ENCODE results near the gene RSPH4A.
"Not testable (repeated sequence)": the region's sequence is repeated elsewhere in the genome, so short reads cannot be mapped to it uniquely, and the experiment has no call there.

The RSPH4A gene

DNA sequence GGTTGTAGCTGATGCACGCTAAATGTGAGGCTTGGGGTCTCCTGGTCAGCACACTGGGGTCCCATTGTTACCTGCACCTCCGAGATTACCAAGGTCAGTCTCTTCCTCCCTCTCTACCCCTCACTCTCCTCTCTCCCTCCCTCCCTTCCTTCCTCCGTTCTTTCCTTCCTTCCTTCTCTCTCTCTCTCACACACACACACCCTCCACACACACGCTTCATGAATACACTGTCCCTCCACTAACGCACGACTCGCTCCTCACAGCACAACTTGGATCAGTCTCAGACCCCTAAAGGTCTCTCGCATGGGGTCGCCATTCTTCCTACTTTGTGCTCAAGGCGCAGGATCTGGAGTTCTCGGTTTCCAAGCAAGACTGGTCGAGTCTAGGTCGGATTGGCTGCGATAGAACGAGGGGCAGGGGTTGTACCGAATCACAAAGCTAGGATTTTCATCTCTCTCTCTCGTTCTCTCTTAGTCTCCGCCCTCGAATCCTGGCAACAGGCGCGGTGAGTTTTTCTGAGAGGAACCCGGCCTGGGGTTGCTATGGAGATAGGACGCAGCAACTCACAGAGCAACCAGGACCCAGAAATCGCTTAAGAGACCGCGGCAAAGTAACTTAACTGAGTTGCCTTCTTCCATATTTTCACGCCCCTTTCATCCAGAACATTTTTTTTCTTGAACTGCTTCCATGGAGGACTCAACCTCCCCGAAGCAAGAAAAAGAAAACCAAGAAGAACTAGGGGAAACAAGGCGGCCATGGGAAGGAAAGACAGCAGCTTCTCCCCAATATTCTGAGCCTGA lies at the start of gene RSPH4A:
Gene RSPH4A (plus strand): TSS at position 543 of the 800 bp plus-strand sequence. CDS start 145 bp downstream, at position 688.
- DNase-seq (ENCODE audit: low read depth in 2 of 2) = peak; percentile 35 to 59

DNA sequence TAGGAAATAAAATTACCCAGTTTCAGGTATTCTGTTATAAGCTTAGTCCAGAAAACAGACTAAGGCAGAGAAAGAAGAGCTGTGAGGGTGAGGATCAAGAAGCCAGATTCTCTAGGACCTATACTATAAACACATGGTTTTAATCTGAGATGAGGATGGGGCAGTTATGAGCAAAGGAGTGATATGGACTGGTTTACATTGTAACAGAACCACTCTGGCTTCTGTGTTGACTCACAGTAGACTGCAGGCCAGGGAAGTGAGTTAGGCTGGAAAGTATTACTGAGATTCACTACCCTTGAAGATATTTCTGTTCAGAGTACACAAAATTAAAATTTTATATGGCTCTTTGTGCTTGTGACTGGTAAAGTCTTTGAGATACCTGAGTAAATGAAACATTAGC lies 48.2 kb upstream of the RSPH4A start:
- no peak for DNase-seq (ENCODE audit: low read depth in 2 of 2)

DNA sequence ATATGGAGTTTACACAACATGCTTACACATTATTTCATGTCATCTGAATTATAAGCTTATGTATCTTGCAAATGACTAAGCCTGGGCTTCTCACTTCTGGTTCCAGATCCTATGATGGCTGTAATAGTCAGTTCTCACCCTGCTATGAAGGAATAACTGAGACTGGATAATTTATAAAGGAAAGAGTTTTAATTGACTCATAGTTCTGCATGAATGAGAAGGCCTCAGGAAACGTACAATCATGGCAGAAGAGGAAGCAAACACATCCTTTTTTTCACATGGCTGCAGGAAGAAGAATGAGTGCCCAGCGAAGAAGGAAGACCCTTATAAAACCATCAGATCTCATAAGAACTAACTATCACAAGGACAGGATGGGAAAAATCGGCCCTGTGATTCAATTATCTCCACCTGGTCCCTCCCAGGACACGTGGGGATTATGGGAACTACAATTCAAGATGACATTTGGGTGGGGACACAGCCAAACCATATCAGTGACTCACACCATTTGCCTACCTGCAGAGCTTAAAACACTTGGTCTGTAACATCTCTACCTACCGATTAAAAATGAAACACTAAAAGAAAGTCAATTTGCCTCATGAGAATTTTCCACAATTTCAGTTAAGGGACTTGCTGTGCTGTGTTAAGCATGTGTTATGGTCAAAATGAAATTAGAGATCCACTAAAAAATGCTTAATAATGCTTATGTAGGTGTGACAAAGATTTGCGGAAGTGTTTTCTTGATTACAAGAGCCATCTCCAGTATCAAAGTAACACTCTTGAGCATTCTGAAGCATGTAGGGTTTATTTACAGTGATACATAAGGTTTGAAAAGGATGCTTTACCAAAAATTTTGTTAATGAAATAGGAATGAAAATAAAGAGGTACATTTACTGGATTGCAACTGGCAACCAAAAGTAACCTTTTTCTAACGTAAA lies 47.2 kb upstream of the RSPH4A start:
- no peak for DNase-seq (ENCODE audit: low read depth in 2 of 2)

DNA sequence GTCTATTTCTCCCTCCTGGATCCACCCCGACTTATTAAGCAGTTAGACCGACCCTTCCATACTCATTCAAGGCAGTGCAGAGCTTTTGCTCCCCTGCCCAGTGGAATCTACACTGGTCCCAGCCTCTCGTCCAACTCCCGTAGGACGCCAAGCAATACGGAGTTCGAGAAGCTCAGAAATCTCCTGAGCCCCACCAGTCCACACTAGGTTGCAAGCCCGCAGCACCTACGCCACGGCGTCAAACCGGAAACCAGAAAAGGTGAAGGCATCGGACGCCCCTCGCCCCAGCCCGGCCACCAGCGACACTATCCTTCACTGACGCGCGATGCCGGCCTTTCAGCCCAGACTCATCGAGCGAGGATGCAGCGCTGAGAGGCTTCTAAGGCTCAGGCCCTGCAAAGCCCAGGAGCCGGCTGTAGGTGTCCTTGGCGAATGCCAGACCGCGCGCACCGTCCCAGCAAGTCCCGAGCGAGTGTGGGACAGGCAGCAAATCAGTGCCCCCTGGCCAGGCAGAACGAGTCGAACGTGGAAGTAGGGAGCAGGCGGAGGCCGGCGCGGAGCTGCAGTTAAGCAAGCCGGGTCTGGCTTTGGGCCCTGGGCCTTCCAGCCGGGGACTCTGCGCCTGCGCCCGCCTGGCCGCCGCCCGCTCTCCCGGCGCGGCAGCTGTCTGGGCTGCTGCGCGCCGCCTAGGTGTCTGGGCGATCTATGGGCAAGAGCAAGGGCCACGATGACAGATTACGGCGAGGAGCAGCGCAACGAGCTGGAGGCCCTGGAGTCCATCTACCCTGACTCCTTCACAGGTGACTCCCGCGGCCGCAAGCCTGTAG lies 45.2 kb upstream of the RSPH4A start, which contains the start of gene RWDD1:
Gene RWDD1 (plus strand): TSS at position 649 of the 827 bp plus-strand sequence. CDS start 79 bp downstream, at position 728.
- peak; percentile 97 to 98 for DNase-seq (ENCODE audit: low read depth in 2 of 2)

DNA sequence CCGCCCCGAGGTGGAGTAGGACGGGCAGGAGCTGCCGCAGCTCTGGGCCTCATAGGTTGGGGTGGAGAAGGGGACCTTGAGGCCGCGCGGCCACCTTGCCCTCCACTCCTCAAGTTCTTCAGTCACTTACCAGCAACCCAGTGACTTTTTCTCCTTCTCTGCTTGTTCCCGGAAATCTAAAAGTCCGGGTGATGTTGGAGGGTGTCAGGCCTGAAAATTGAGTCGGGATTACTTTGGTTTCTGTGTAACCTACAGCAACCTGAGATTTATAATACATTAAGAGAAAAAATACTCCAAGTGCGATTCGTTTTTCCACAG lies 44.6 kb upstream of the RSPH4A start:
- no peak for DNase-seq (ENCODE audit: low read depth in 2 of 2)

DNA sequence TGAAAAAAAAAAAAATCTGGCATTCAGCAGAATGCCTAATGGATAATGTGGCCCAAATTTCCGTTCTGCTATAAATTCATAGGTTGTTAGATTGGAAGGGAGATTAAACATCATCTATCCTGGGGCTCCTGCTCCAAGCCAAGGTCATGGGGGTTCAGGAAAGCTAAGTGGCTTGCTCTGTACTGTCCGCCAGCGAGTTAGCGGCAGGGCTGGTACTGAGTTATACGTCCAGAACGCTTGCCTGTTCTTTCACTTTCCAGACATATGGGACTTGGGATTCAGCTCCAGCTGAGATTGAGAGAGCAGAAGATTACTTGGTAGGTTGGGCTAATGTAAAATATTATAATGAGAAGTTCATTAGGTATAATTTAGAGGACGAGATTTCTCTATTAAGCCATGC lies 44.1 kb upstream of the RSPH4A start:
- DNase-seq (ENCODE audit: low read depth in 2 of 2) = no peak

DNA sequence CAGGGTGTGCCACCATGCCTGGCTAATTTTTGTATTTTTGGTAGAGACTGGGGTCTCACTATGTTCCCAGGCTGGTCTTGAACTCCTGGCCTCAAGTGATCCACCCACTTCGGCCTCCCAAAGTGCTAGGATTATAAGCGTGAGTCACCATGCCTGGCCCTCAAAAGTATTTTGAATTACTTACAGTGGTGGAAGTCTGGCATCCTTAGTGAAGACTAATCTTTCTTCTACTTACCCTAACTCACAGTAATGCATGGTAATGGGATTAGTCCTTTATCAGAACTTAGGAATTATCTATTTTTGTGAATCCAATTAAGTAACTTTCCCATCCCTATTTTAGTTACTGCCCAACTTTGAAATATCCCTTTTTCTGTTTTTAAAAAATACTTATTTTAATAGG lies 41.1 kb upstream of the RSPH4A start:
- no peak for DNase-seq (ENCODE audit: low read depth in 2 of 2)

DNA sequence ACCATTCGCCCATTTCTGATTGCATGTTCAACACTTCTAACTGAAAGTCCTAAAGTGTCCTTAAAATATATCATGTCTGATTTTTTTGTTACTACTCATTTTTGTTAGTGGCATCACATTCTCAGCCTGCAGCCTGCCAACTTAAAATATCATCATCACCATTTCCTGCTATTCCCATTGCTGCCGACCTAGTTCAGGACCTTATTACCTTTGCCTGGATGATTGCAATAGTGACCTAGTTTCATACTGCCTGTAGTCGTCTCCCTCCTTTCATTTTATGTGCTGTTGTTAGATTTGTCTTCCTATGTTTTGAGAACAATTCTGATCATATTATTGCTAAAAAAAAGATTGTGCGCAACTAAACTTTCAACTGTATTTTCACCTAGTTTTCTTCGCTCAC lies 38.8 kb upstream of the RSPH4A start:
- no peak for DNase-seq (ENCODE audit: low read depth in 2 of 2)

DNA sequence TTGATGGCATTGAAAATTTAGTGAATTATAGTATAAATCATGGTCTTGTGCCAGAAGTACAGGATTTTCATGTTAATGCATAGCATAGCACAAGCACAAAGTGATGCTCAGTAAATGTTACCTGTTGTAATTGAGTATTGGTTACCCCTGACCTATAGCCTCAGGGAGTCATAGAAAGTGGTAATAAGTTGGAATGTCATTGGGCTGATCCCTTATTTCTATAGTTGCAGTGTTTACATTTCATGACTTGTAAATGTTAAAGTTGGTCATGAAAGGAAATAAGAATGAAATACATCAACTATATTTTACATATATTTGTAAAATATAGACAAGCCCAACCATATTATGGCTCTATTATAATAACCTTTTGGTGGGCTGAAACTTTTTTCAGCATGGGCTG lies 37.9 kb upstream of the RSPH4A start:
- no peak for DNase-seq (ENCODE audit: low read depth in 2 of 2)

DNA sequence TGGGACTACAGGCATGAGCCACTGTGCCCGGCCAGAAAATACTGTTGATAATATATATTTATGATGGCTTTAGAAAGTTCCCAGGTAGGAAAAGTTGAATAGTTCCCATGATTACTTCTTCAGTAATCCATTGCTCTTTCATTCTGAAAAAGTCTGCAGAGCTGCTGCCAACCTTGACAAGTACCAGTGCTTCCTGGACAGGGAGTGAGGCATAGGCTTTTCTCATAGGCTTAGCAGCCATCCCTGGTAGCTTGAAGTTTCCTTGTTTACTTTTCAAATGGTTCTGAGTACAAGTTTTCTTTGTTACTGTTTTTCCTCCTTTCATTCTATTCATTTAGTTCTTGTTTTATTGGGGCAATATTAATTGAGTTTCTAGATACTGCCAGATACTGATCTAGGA lies 37.1 kb upstream of the RSPH4A start:
- DNase-seq (ENCODE audit: low read depth in 2 of 2) = no peak

DNA sequence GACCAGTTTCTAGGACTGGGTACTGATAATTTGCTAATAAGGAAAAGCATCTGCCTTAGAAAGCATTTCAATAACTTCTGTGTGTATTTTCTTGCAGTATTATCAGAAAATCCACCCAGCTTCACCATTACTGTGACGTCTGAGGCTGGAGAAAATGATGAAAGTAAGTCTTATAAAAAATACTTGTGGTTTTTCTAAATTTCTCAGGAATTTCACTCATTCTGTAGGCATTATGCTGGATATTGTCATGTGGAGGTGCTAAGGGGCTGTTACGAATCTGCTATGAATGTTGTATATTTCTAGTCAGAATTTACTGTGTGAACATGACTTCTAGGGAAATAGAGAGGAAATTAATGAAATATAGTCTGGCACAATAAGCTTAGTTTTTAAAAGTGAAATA lies 36.1 kb upstream of the RSPH4A start:
- no peak for DNase-seq (ENCODE audit: low read depth in 2 of 2)

DNA sequence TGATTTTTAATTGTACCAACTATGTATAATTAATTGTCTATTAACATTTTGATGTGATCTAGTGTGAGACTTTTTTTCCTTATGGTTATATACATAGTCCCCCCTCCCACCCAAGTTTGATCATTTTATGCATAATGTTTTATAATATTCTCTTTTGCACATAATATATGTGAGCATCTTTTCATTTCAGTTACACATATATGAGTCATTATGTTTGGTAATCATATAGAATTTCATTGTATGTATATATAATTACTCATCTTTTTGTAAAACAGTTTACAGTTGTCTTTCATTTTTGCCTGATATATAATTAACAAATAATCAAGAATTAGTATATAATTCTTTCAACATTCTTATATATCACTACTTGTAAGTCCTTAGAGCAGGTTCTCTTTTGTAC lies 30.0 kb upstream of the RSPH4A start:
- DNase-seq (ENCODE audit: low read depth in 2 of 2) = no peak

DNA sequence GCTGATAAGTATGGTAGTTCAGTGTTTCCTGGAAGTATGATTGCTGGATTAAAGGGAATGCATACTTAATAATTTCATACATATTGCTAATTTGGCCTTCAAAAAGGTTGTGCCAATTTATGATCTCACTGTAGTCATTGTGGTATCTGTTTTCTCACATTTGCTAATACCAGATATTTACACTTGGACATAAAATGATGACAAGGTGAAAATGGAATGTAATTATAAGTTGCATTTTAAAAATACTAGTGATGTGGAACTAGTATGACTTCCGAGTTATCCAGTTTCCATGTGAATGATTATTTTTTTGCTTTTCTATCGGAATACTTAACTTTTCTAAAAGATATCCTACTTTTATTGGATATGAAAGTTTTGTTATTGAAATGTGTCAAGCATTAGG lies 29.5 kb upstream of the RSPH4A start:
- DNase-seq (ENCODE audit: low read depth in 2 of 2) = no peak

DNA sequence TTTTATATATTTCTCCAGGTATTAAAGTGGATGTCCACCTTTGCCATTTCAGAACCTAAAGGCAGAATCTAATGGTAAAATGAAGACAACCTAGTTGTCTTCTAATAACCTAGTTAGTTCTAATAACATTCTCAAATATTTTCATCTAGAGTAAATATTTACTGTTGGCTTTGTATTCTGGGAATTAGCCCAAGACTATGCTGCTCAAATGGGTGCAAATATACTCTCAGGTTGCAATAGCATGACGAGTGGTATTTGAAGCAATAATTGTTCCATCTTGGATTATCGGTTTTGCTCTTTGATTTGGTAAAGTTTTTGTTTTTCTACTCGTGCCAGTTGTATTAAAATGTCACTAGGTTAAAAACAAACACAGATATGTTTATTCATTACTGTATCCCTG lies 21.0 kb upstream of the RSPH4A start:
- no peak for DNase-seq (ENCODE audit: low read depth in 2 of 2)

DNA sequence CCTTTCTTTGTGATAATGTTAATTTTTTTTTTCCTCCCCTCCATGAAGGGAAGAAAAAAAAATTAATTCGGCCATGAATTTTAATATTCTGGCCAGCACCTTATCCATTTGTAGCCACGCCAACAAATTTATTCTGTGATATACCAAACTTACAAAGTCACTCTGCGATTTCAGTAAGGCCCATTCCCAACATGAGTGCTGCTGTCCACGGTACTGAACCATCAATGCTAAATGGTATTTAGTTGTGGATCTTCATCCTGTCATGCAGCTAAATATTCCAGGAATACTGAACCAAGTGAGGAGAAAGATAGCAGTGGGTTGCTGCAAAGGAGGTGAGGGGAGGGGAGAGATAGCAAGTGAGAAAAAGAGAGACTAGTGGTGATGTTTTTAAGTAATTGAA lies 19.5 kb upstream of the RSPH4A start:
- DNase-seq (ENCODE audit: low read depth in 2 of 2) = no peak

DNA sequence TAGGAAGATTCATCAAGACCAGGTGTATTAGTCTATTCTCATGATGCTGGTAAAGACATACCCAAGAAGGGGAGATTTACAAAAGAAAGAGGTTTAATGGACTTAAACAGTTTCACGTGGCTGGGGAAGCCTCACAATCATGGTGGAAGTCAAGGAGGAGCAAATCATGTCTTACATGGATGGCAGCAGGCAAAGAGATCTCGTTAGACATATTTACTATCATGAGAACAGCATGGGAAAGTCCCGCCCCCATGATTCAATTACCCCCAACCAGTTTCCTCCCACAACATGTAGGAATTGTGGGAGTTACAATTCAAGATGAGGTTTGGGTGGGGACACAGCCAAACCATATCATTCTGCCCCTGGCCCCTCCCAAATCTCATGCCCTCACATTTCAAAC lies 12.4 kb upstream of the RSPH4A start:
- not testable (repeated sequence) for DNase-seq (ENCODE audit: low read depth in 2 of 2)

DNA sequence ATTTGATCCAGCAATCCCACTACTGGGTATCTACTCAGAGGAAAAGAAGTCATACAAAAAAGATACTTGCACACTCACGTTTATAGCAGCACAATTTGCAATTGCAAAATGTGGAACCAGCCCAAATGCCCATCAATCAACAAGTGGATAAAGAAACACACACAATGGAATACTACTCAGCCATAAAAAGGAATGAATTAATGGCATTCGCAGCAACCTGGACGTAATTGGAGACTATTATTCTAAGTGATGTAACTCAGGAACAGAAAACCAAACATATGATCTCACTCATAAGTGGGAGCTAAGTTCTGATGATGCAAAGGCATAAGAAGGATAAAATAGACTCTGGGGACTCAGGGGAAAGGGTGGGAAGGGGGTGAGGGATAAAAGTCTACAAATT lies 11.4 kb upstream of the RSPH4A start:
- DNase-seq (ENCODE audit: low read depth in 2 of 2) = not testable (repeated sequence)

DNA sequence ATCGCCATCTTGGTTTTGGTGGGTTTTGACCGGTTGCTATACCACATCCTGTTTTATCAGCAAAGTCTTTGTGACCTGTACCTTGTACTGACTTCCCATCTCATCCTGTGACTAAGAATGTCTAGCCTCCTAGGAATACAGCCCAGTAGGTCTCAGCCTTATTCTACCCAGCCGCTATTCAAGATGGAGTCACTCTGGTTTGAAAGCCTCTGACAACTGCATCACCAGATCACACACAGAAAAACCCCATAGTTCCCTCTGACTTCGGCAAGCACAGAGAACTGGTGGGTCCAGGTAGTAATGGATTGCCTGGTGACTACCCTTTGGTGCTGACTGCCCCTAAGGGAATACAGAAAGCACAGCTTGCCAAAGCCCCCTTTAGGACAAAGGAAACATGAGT lies 10.3 kb upstream of the RSPH4A start:
- no peak for DNase-seq (ENCODE audit: low read depth in 2 of 2)

DNA sequence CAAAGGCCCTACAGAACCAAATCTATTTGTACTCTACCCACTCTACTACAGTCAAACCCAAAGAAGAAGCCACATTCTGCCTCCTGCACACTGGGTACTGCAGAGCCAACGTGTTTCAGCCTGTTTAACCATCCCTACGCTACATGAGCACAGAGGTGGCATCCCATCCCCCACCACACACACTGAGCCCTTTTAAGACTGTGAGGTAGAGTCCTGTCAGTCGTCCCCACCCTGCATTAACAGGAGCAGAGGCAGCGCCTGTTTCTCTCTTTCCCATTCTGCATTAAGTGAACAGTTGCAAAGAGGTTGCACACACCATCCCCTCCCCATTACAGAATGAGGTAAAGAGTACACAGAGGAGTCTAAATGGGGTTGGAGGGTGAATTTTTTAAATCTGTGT lies 5.2 kb upstream of the RSPH4A start:
- no peak for DNase-seq (ENCODE audit: low read depth in 2 of 2)

DNA sequence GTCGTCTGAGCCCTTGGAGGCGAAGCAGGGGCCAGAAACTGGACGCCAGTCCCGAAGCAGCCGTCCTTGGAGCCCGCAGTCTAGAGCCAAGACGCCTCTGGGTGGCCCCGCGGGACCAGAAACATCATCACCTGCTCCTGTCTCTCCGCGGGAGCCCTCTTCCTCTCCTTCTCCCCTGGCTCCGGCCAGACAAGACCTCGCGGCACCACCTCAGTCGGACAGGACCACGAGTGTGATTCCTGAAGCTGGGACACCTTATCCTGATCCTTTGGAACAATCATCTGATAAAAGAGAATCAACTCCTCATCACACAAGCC lies 416 bp downstream of the RSPH4A start:
- no peak for DNase-seq (ENCODE audit: low read depth in 2 of 2)

DNA sequence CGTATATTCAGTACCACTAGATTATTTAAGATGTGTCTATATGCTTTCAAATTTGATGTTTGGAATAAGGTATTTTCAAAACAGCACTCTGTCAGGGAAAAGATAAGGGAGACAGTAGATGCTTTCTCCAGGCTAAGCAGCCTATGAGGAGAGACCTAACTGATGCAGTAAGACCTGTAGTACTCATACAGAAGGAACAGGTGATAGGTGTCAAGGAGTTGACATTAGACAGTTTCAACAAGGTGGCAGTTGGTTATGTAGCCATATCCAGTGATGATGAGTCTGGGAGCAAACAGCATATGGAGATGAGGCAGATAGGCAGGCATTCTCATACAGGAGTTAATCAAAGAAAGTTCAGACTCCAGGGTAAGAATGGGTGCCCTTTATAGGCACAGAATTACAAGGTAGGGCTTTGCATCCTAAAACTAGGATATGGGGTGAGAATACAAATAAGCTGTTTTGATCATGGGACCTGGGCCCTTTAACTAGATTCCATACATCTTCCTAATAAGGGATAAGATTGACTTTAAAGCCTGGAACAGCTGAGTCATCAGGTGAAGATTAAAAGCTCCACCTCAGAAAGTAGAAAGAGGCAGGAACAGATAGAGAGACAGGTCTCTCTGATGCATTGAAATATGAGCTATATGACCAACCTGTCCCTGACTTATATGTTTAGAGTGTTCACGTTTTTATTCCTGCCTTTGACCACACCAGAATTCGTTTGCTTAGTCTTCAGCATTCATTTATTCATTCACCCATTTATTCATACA lies 7.9 kb downstream of the RSPH4A start:
- DNase-seq (ENCODE audit: low read depth in 2 of 2) = no peak
